NCI-H748 (cell line): ENCODE measurements around the gene MAP2.
A peak's percentile ranks its signal among the peaks of the same experiment; 100 is the strongest.

Source experiments
- DNase-seq: peaks from one replicate; lab custom pipeline; 2025; ENCODE audit not compliant: unreplicated experiment; lab: John Stamatoyannopoulos, UW

The MAP2 gene

DNA sequence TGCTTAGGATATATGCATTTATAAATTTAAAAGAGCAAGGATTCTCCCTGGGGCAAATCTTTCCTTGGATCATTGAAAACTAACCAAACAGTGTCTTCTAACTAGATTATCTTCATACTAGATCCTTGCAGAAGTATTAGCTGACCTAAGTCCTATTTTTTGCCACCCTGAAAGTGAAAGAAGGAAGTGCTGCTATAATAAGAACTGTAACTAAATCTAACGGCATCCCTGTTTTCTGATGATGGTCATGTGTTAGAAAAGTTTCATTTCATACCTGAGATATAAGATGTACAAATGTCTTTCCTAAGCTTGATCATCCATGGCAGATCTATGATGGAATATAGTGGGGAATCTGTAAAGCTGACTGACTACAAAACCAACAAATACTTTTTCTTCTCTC lies 102.7 kb downstream of the MAP2 start:
- no peak for DNase-seq

GRCh38 chr2:209529579-209529978 lies 105.7 kb downstream of the MAP2 start:
- no peak for DNase-seq

- DNase-seq = no peak
Observed at GRCh38 chr2:209532321-209532720, 108.5 kb downstream of the MAP2 start.

DNA sequence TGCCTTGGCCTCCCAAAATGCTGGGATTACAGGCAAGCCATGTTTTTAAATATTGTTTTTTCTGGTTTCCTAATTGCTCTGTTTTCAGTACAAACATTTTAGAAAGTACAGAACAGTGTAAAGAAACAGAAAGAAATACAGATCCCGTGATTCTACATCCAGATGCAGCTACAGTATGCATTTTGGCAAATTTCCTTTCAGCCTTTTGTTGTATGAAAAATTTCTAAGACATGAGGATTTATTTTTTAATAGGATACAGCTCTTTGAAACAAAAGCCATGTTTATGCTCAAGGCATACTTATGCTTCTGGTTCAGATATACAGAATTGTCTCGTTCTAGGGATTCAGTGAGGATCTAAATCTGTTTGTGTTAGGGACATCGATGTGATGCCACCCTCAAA lies 109.5 kb downstream of the MAP2 start:
- no peak for DNase-seq

DNA sequence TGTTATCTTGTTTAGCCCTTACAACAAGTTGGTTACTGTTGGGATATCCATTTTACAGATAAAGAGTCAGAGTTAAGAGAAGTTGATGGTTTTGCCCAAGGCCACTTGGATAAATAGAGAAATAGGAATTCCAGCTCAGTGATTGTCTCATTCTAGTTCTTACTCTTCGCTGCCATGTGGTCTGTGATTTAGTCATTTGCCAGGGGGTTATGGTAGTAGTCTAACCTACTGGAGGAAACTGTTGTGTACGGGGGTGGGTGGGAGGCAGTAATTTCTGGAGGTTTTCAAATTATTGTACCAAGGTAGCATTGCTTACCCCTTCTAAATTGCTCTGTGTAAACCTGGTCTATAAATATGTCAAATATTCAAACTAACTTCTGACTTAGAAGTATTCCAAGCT lies 110.4 kb downstream of the MAP2 start:
- DNase-seq = no peak

- DNase-seq = no peak
Observed at GRCh38 chr2:209536363-209536762, 112.5 kb downstream of the MAP2 start.

DNA sequence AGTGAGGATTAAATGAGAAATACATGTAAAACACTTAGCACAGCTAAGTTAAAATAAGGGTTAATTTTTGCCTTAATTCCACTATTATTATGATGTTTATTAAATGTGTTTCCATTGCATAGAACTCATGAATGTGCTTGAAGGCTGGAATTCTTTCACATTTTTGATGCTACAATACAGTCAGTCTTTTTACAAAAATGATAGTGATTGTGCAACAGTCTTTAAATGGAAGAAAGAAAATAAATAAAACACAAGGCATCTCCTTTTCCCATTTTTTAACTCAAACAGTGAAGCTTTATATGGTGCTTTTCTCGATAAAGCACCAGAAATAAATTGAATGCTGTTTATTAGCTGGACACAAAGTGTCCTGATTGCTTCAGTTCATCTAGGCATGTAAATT lies 123.9 kb downstream of the MAP2 start:
- no peak for DNase-seq

- no peak for DNase-seq
Observed at GRCh38 chr2:209549589-209549988, 125.7 kb downstream of the MAP2 start.

DNA sequence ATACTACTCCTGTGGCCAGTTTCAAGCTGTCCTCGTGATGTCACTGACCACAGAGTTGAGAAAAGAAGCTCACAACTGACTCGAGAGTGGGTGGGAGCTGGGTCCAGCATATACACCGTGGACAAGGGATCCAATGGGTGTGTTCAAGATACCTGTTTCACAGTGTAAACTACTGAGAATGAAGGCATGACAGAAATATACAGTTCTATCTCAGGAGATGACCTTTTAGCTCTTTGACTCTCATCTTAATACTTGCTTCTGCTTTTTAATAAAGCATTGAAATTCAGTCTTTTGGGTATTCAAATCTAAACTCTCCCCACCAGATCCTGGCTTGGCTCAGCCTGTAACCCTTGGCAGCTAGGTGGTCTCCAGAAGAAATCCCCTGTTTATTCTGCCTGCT lies 130.1 kb downstream of the MAP2 start:
- DNase-seq = no peak

DNA sequence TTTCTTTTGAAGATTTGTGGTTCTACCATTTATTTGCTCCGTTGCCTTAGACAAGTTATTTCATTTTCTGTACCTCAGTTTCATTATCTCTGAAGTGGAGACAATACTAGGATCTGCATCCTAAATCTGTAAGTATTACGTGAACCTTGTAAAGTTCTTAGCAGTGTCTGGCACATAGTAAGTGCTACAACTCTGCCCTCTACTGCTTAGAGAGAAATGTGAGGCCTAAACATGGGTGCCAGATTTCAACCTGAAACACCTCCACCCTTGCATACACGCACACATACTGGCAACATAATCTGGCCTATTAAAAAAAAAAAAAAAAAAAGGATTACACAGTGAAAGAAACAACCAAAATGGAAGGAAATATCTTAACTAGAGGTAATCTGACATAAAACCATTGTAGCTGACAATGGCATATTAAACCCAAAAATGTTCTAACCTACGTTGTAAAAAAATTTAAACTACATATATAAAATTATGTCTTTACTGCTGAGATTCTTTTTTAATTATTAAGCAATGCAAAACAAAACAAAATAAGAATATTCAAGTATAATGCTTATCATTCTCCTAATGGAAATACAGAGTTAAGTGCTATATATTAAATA lies 132.6 kb downstream of the MAP2 start:
- DNase-seq = peak; percentile 68

DNA sequence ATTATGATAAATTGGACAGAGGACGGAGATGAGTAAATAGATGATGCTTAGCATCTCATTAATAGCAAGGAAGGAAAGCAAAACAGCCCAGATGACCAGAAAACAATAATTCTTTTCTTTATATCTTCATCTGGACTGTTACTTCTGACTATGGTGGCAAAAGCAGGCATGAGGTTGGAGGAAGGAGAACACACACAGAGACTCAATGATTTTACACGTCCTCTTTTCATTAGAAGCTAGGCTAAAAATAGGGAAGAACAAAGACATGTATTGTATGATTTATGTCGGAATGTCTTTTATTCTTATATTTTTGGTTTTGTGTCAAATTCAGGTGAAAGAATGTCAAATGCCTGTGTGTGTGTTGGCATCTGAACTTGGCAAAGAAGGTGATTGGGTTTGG lies 137.1 kb downstream of the MAP2 start:
- no peak for DNase-seq

DNA sequence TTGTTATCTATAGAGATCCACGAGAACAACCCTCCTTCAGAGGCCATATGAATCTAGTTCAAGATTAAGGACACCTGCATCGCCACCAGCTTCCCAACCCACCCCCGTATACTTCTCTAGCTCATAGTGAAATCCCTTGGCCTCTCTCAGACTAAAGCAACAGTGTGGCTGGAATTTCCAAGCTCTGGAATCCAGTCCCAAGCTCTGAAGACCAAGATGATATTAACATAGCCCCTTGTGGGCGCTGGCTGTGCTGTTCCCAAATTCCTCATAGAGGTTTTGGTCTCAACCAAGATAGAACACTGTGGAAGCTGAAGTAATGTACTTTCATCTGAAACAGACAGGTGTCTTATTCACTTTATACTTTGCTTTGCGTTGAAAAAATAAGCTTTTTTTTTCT lies 139.6 kb downstream of the MAP2 start:
- DNase-seq = no peak

DNA sequence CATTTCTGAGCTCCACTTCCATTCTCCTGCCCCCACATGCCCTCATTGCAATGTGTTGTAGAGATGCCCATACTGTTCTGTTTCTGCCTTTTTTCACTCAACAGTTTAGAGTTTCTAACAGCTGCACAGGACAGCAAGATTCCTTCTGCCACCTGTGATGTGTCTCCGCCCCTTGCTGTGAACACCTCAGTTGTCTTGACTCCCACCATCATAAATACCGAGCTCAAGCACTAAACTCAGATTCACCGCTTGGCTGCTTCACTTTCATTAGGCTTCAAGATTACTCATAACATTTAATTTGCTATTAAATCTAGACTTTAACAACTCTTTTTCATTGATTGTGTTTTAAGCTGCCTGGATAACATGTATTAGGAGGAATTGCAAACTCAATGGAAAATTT lies 141.0 kb downstream of the MAP2 start:
- DNase-seq = no peak

GRCh38 chr2:209565896-209566582 lies 142.2 kb downstream of the MAP2 start:
- DNase-seq = no peak

GRCh38 chr2:209570194-209570593 lies 146.3 kb downstream of the MAP2 start:
- DNase-seq = peak; percentile 49

DNA sequence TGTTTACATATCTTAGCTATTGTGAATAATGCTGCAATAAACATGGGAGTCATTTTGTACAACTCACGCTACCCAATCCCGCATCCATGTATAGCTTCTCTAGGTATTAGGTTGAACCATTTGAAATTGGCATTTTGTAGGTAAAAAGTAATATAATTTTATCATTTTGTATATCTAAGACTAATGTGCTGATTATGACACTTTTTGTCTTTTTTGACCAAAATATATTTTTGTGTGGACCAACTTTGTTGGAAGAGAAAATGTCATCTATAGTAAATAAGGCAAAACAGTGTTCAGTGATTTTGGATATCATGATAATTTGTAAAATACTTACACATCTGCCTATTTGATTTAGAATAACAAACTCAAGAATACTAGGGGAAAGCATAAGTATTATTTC lies 150.7 kb downstream of the MAP2 start:
- no peak for DNase-seq

- DNase-seq = peak; percentile 57
Observed at GRCh38 chr2:209577376-209578357, 153.8 kb downstream of the MAP2 start.

GRCh38 chr2:209578394-209579001 lies 154.7 kb downstream of the MAP2 start:
- DNase-seq = peak; percentile 58

- DNase-seq = peak; percentile 98
Observed at GRCh38 chr2:209579230-209579749, 155.4 kb downstream of the MAP2 start.

GRCh38 chr2:209581040-209581439 lies 157.2 kb downstream of the MAP2 start:
- DNase-seq = peak; percentile 30

- DNase-seq = no peak
Observed at GRCh38 chr2:209582281-209582680, 158.4 kb downstream of the MAP2 start.
